Naive thymus-derived CD8-positive, alpha-beta T cell (primary cell): ENCODE results near the gene NR2F1-AS1. TPM values are rescaled to one million over a fixed set of nuclear protein-coding genes. Genes with fewer than 3 reads are reported as not detected.

Source experiments
- ATAC-seq, 2 donors: fragments of 150-1000 bp; cut with Tn5 transposase in 1 of 2; sonication (Bioruptor Pico), chemical (Tn5 transposase) in 1 of 2; 1 replicate in 1 of 2; 2 replicates in 1 of 2; pipeline ENCODE4 v1.10.0; 2021; ENCODE audit warnings: mild to moderate bottlenecking in 2 of 2, moderate library complexity in 2 of 2
- POLR2A ChIA-PET: fragments of 350-600 bp; sonication (Branson Sonifier 250); formaldehyde crosslinking; loops from one replicate; lab custom pipeline; 2021; ENCODE audit warnings: antibody characterized with exemption; lab: Charles Lee
- DNase-seq, 10 donors: peaks; one replicate each; pipeline versions ENCODE4 v3.0.0 to v3.0.0-alpha.2; 2020 to 2022
- H3K27ac Mint-ChIP-seq, 10 donors: one replicate each; pipeline ENCODE4 v1.8.0; 2020 to 2022; ENCODE audit warnings: mild to moderate bottlenecking in 10 of 10, mixed read lengths in 10 of 10, moderate library complexity in 4 of 10, inconsistent platforms in 1 of 10
- H3K27me3 Mint-ChIP-seq, 5 donors: one replicate each; pipeline ENCODE4 v1.8.0; 2021 to 2022; ENCODE audit warnings: mixed read lengths in 5 of 5
- H3K36me3 Mint-ChIP-seq, 3 donors: one replicate each; pipeline ENCODE4 v1.8.0; 2020 to 2022; ENCODE audit warnings: mixed read lengths in 3 of 3, mild to moderate bottlenecking in 2 of 3, inconsistent platforms in 1 of 3
- H3K4me1 Mint-ChIP-seq, 4 donors: one replicate each; pipeline ENCODE4 v1.8.0; 2021 to 2022; ENCODE audit warnings: mixed read lengths in 4 of 4
- H3K4me3 Mint-ChIP-seq, 10 donors: one replicate each; pipeline ENCODE4 v1.8.0; 2020 to 2022; ENCODE audit warnings: mild to moderate bottlenecking in 10 of 10, mixed read lengths in 10 of 10, moderate library complexity in 6 of 10, inconsistent platforms in 1 of 10
- H3K9me3 Mint-ChIP-seq, 9 donors: one replicate each; pipeline ENCODE4 v1.8.0; 2020 to 2022; ENCODE audit warnings: mixed read lengths in 9 of 9, mild to moderate bottlenecking in 3 of 9, inconsistent platforms in 1 of 9, moderate library complexity in 1 of 9
- polyA plus RNA-seq, 3 donors: library from polyadenylated mRNA; unstranded; fragments of 300-500 nt; fragmentation: Illumina TruSeq; gene quantifications; one replicate each; pipeline ENCODE4 v1.2.3, GENCODE V29; 2021
- total RNA-seq, 8 experiments: library from RNA in 2 of 8; stranded (reverse) in 2 of 8; gene quantifications; one replicate each; pipeline ENCODE4 v1.2.3 and lab custom pipeline; 2021 to 2026

Gene NR2F1-AS1
- total and polyA plus RNA-seq, 5 experiments from 2014 or later: not detected

- POLR2A ChIA-PET: no interaction called here
Observed at GRCh38 chr5:93421987-93422401, 159.0 kb downstream of the NR2F1-AS1 start.

GRCh38 chr5:93421468-93421867 lies 159.6 kb downstream of the NR2F1-AS1 start:
- Mint-ChIP-seq H3K27ac (no peak overlapping the region), H3K4me1 (no peaks in the 10 kb centered on the region), H3K27me3 (peaks cover 0 to 13% (median 2%) of the 10 kb centered on the region in 5 donors), H3K36me3 (no peaks in the 10 kb centered on the region), H3K4me3 (no peak overlapping the region), H3K9me3 (no peaks in the 10 kb centered on the region)
- POLR2A ChIA-PET: no interaction called here
- ATAC-seq (no peak), DNase-seq (no peak)

More at GRCh38 chr5:93421987-93422401, 159.0 kb downstream of the NR2F1-AS1 start:
- Mint-ChIP-seq H3K4me1 (no peaks in the 10 kb centered on the region), H3K9me3 (no peaks in the 10 kb centered on the region), H3K36me3 (no peaks in the 10 kb centered on the region), H3K27me3 (peaks cover 0 to 13% (median 3%) of the 10 kb centered on the region in 5 donors), H3K27ac (no peak overlapping the region), H3K4me3 (no peak overlapping the region)
- ATAC-seq (no peak), DNase-seq (no peak)

GRCh38 chr5:93417490-93417889 lies 163.5 kb downstream of the NR2F1-AS1 start:
- peaks cover 0 to 10% (median 0%) of the 10 kb centered on the region in 5 donors for H3K27me3 Mint-ChIP-seq
- H3K4me3 Mint-ChIP-seq: no peak overlapping the region
- H3K27ac Mint-ChIP-seq: no peak overlapping the region
- POLR2A ChIA-PET: no interaction called here
- DNase-seq (no peak), ATAC-seq (no peak)
- H3K4me1 Mint-ChIP-seq: no peaks in the 10 kb centered on the region
- H3K36me3 Mint-ChIP-seq: no peaks in the 10 kb centered on the region
- no peaks in the 10 kb centered on the region for H3K9me3 Mint-ChIP-seq

- no peak overlapping the region for H3K27ac Mint-ChIP-seq
- H3K36me3 Mint-ChIP-seq: no peaks in the 10 kb centered on the region
- POLR2A ChIA-PET: no interaction called here
- no peak overlapping the region for H3K4me3 Mint-ChIP-seq
- DNase-seq (no peak), ATAC-seq (no peak)
- peaks cover 0 to 9% (median 0%) of the 10 kb centered on the region in 5 donors for H3K27me3 Mint-ChIP-seq
- no peaks in the 10 kb centered on the region for H3K9me3 Mint-ChIP-seq
- H3K4me1 Mint-ChIP-seq: no peaks in the 10 kb centered on the region
Observed at GRCh38 chr5:93415819-93416218, 165.2 kb downstream of the NR2F1-AS1 start.

GRCh38 chr5:93411716-93412115 lies 169.3 kb downstream of the NR2F1-AS1 start:
- Mint-ChIP-seq H3K27me3 (peaks cover 0 to 13% (median 0%) of the 10 kb centered on the region in 5 donors), H3K9me3 (no peaks in the 10 kb centered on the region), H3K27ac (no peak overlapping the region), H3K36me3 (no peaks in the 10 kb centered on the region), H3K4me1 (no peaks in the 10 kb centered on the region), H3K4me3 (no peak overlapping the region)
- POLR2A ChIA-PET: no interaction called here
- ATAC-seq: no peak
- no peak for DNase-seq

- no peaks in the 10 kb centered on the region for H3K4me1 Mint-ChIP-seq
- DNase-seq (no peak), ATAC-seq (no peak)
- H3K27me3 Mint-ChIP-seq: peaks cover 0 to 13% (median 0%) of the 10 kb centered on the region in 5 donors
- no peak overlapping the region for H3K4me3 Mint-ChIP-seq
- POLR2A ChIA-PET: no interaction called here
- H3K27ac Mint-ChIP-seq: no peak overlapping the region
- no peaks in the 10 kb centered on the region for H3K36me3 Mint-ChIP-seq
- no peaks in the 10 kb centered on the region for H3K9me3 Mint-ChIP-seq
Observed at GRCh38 chr5:93409691-93410090, 171.3 kb downstream of the NR2F1-AS1 start.

GRCh38 chr5:93407454-93407853 lies 173.6 kb downstream of the NR2F1-AS1 start:
- Mint-ChIP-seq H3K4me3 (no peak overlapping the region), H3K9me3 (no peaks in the 10 kb centered on the region), H3K4me1 (no peaks in the 10 kb centered on the region), H3K27ac (no peak overlapping the region), H3K27me3 (peaks cover 0 to 10% (median 3%) of the 10 kb centered on the region in 5 donors), H3K36me3 (no peaks in the 10 kb centered on the region)
- no peak for ATAC-seq
- POLR2A ChIA-PET: no interaction called here
- no peak for DNase-seq

GRCh38 chr5:93406971-93407401 lies 174.0 kb downstream of the NR2F1-AS1 start:
- Mint-ChIP-seq H3K36me3 (no peaks in the 10 kb centered on the region), H3K27ac (no peak overlapping the region), H3K9me3 (no peaks in the 10 kb centered on the region)

GRCh38 chr5:93404246-93404645 lies 176.8 kb downstream of the NR2F1-AS1 start:
- peaks cover 3 to 31% (median 6%) of the 10 kb centered on the region in 5 donors for H3K27me3 Mint-ChIP-seq
- no peaks in the 10 kb centered on the region for H3K4me1 Mint-ChIP-seq
- H3K9me3 Mint-ChIP-seq: no peaks in the 10 kb centered on the region
- ATAC-seq (no peak), DNase-seq (no peak)
- POLR2A ChIA-PET: no interaction called here
- no peak overlapping the region for H3K27ac Mint-ChIP-seq
- H3K36me3 Mint-ChIP-seq: no peaks in the 10 kb centered on the region
- no peak overlapping the region for H3K4me3 Mint-ChIP-seq

More at GRCh38 chr5:93406971-93407401, 174.0 kb downstream of the NR2F1-AS1 start:
- POLR2A ChIA-PET: no interaction called here
- H3K4me3 Mint-ChIP-seq: no peak overlapping the region
- ATAC-seq (no peak), DNase-seq (no peak)
- H3K27me3 Mint-ChIP-seq: peaks cover 0 to 13% (median 6%) of the 10 kb centered on the region in 5 donors
- no peaks in the 10 kb centered on the region for H3K4me1 Mint-ChIP-seq

GRCh38 chr5:93403141-93403928 lies 177.7 kb downstream of the NR2F1-AS1 start:
- ATAC-seq (no peak), DNase-seq (no peak)
- POLR2A ChIA-PET: no interaction called here
- Mint-ChIP-seq H3K27ac (no peak overlapping the region), H3K27me3 (peaks cover 3 to 31% (median 6%) of the 10 kb centered on the region in 5 donors), H3K36me3 (no peaks in the 10 kb centered on the region), H3K4me1 (no peaks in the 10 kb centered on the region), H3K9me3 (no peaks in the 10 kb centered on the region), H3K4me3 (no peak overlapping the region)

- no peaks in the 10 kb centered on the region for H3K36me3 Mint-ChIP-seq
- H3K4me3 Mint-ChIP-seq: no peak overlapping the region
- no peaks in the 10 kb centered on the region for H3K4me1 Mint-ChIP-seq
- no peak overlapping the region for H3K27ac Mint-ChIP-seq
- H3K27me3 Mint-ChIP-seq: peaks cover 7 to 38% (median 11%) of the 10 kb centered on the region in 5 donors
- ATAC-seq (no peak), DNase-seq (no peak)
- POLR2A ChIA-PET: no interaction called here
- H3K9me3 Mint-ChIP-seq: peaks cover 0 to 5% (median 0%) of the 10 kb centered on the region in 9 donors
Observed at GRCh38 chr5:93402451-93402850, 178.6 kb downstream of the NR2F1-AS1 start.

GRCh38 chr5:93401634-93402213 lies 179.3 kb downstream of the NR2F1-AS1 start:
- POLR2A ChIA-PET: no interaction called here
- Mint-ChIP-seq H3K4me1 (no peaks in the 10 kb centered on the region), H3K9me3 (peaks cover 0 to 5% (median 0%) of the 10 kb centered on the region in 9 donors), H3K36me3 (no peaks in the 10 kb centered on the region), H3K27me3 (peaks cover 8 to 44% (median 12%) of the 10 kb centered on the region in 5 donors), H3K4me3 (no peak overlapping the region), H3K27ac (no peak overlapping the region)
- ATAC-seq (no peak), DNase-seq (no peak)

- no peak overlapping the region for H3K27ac Mint-ChIP-seq
- peaks cover 10 to 52% (median 16%) of the 10 kb centered on the region in 5 donors for H3K27me3 Mint-ChIP-seq
- H3K36me3 Mint-ChIP-seq: no peaks in the 10 kb centered on the region
- peaks cover 0 to 9% (median 0%) of the 10 kb centered on the region in 9 donors for H3K9me3 Mint-ChIP-seq
- POLR2A ChIA-PET: no interaction called here
- no peaks in the 10 kb centered on the region for H3K4me1 Mint-ChIP-seq
- ATAC-seq: no peak
- DNase-seq: no peak
- no peak overlapping the region for H3K4me3 Mint-ChIP-seq
Observed at GRCh38 chr5:93399675-93400074, 181.3 kb downstream of the NR2F1-AS1 start.
